Measurements from ENCODE around the gene FARS2. TPM values are rescaled to one million over a fixed set of nuclear protein-coding genes. Genes with fewer than 3 reads are reported as not detected.

The FARS2 gene
- total and polyA plus RNA-seq, 2 donors (not counting 1 experiment from before 2014, with no cell fraction given): 33.0 to 35.5 TPM

- Histone ChIP-seq H3K27me3 (replicated peaks in 1 of 4; ENCODE audit: control extremely low read depth in 1 of 4, control insufficient read depth in 3 of 4, insufficient read depth in 4 of 4, low read length in 3 of 4) (no peaks in the 10 kb centered on the region), H3K9ac (ENCODE audit: low read length) (no peak overlapping the region), H3K9me3 (ENCODE audit: control extremely low read depth in 1 of 3, control insufficient read depth in 2 of 3, insufficient read depth in 1 of 3, low read length in 2 of 3) (peaks cover 0 to 26% (median 10%) of the 10 kb centered on the region in 3 donors), H3K4me1 (ENCODE audit: control insufficient read depth in 2 of 2, insufficient read depth in 2 of 2, low read length in 2 of 2) (peaks cover 0 to 4% of the 10 kb centered on the region in 2 donors), H3K79me2 (ENCODE audit: control insufficient read depth, insufficient read depth, low read length) (no peaks in the 10 kb centered on the region), H3K4me2 (replicated peaks; ENCODE audit: low read depth, low read length, poor library complexity, severe bottlenecking) (no peak overlapping the region), H3K4me3 (ENCODE audit: control extremely low read depth in 1 of 5, extremely low read depth in 1 of 5, insufficient read depth in 1 of 5, low read depth in 2 of 5, low read length in 4 of 5) (no peak overlapping the region), H3K36me3 (replicated peaks in 1 of 2; ENCODE audit: control extremely low read depth in 1 of 2, control insufficient read depth in 1 of 2, extremely low read depth in 1 of 2, insufficient read depth in 2 of 2, low read length in 1 of 2) (no peaks in the 10 kb centered on the region), H4K20me1 (ENCODE audit: control insufficient read depth, insufficient read depth, low read length, poor library complexity, severe bottlenecking) (no peaks in the 10 kb centered on the region), H3K27ac (ENCODE audit: low read length in 2 of 2) (no peak overlapping the region), H2AFZ (ENCODE audit: insufficient read depth, low read depth, low read length, poor library complexity, severe bottlenecking) (no peak overlapping the region)
- ATAC-seq (ENCODE audit: low read depth) (no peak), DNase-seq (no peak)
- POLR2A ChIA-PET: no interaction called here
- no peak for TF ChIP-seq EZH2 (IDR thresholded peaks at IDR 0.05; ENCODE audit: borderline replicate concordance, insufficient read depth, low read depth, low read length, poor library complexity, severe bottlenecking)
- TF ChIP-seq, protein P1, sequence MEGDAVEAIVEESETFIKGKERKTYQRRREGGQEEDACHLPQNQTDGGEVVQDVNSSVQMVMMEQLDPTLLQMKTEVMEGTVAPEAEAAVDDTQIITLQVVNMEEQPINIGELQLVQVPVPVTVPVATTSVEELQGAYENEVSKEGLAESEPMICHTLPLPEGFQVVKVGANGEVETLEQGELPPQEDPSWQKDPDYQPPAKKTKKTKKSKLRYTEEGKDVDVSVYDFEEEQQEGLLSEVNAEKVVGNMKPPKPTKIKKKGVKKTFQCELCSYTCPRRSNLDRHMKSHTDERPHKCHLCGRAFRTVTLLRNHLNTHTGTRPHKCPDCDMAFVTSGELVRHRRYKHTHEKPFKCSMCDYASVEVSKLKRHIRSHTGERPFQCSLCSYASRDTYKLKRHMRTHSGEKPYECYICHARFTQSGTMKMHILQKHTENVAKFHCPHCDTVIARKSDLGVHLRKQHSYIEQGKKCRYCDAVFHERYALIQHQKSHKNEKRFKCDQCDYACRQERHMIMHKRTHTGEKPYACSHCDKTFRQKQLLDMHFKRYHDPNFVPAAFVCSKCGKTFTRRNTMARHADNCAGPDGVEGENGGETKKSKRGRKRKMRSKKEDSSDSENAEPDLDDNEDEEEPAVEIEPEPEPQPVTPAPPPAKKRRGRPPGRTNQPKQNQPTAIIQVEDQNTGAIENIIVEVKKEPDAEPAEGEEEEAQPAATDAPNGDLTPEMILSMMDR (IDR thresholded peaks at IDR 0.05): no peak
- Mint-ChIP-seq H3K4me3 (no peak overlapping the region), H3K27ac (no peak overlapping the region), H3K4me1 (peaks cover 17% of the 10 kb centered on the region), H3K9me3 (ENCODE audit: insufficient read depth) (peaks cover 5% of the 10 kb centered on the region), H3K27me3 (no peaks in the 10 kb centered on the region)
- intact Hi-C loops (cut with micrococcal nuclease): no loop called here
- no CpG with 5 or more reads among the region's 4 CpGs for WGBS (ENCODE audit: insufficient coverage)
- CTCF ChIA-PET: no interaction called here
Measured at GRCh38 chr6:5753209-5753608, 491.9 kb downstream of the FARS2 start.

DNA sequence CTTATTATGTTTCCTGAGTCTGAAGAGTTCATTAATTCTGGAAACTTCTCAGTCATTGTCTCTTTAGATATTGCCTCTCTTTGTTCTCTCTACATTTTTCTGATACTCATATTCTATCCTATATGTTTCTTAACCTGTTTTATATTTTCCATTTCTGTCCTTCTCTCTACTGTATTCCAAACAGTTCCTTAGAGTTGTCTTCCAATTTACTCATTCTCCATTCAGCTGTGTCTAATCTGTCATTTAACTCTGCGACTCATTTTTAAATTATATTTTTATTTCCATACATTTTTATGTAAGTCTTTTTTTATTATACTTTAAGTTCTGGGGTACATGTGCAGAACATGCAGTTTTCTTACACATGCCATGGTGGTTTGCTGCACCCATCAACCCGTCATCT lies 493.6 kb downstream of the FARS2 start:
- no peak overlapping the region for H3K9ac ChIP-seq (ENCODE audit: low read length)
- H3K27ac Mint-ChIP-seq: no peak overlapping the region
- H4K20me1 ChIP-seq (ENCODE audit: control insufficient read depth, insufficient read depth, low read length, poor library complexity, severe bottlenecking): no peaks in the 10 kb centered on the region
- intact Hi-C loops (cut with micrococcal nuclease): no loop called here
- no peak overlapping the region for H3K4me2 ChIP-seq (replicated peaks; ENCODE audit: low read depth, low read length, poor library complexity, severe bottlenecking)
- no peak for ATAC-seq (ENCODE audit: low read depth)
- H3K4me1 Mint-ChIP-seq: peaks cover 10% of the 10 kb centered on the region
- H3K27ac ChIP-seq (ENCODE audit: low read length in 2 of 2): no peak overlapping the region
- H3K27me3 ChIP-seq (replicated peaks in 1 of 4; ENCODE audit: control extremely low read depth in 1 of 4, control insufficient read depth in 3 of 4, insufficient read depth in 4 of 4, low read length in 3 of 4): no peaks in the 10 kb centered on the region
- H3K9me3 Mint-ChIP-seq (ENCODE audit: insufficient read depth): peaks cover 5% of the 10 kb centered on the region
- no peaks in the 10 kb centered on the region for H3K36me3 ChIP-seq (replicated peaks in 1 of 2; ENCODE audit: control extremely low read depth in 1 of 2, control insufficient read depth in 1 of 2, extremely low read depth in 1 of 2, insufficient read depth in 2 of 2, low read length in 1 of 2)
- no peak overlapping the region for H2AFZ ChIP-seq (ENCODE audit: insufficient read depth, low read depth, low read length, poor library complexity, severe bottlenecking)
- H3K4me3 Mint-ChIP-seq: no peak overlapping the region
- no peak overlapping the region for H3K4me3 ChIP-seq (ENCODE audit: control extremely low read depth in 1 of 5, extremely low read depth in 1 of 5, insufficient read depth in 1 of 5, low read depth in 2 of 5, low read length in 4 of 5)
- DNase-seq: no peak
- peaks cover 0 to 4% of the 10 kb centered on the region in 2 donors for H3K4me1 ChIP-seq (ENCODE audit: control insufficient read depth in 2 of 2, insufficient read depth in 2 of 2, low read length in 2 of 2)
- WGBS (ENCODE audit: insufficient coverage): no CpG with 5 or more reads among the region's 2 CpGs
- H3K79me2 ChIP-seq (ENCODE audit: control insufficient read depth, insufficient read depth, low read length): no peaks in the 10 kb centered on the region
- H3K9me3 ChIP-seq (ENCODE audit: control extremely low read depth in 1 of 3, control insufficient read depth in 2 of 3, insufficient read depth in 1 of 3, low read length in 2 of 3): peaks cover 0 to 26% (median 10%) of the 10 kb centered on the region in 3 donors
- TF ChIP-seq, protein P1 (IDR thresholded peaks at IDR 0.05): no peak
- no peak for TF ChIP-seq EZH2 (IDR thresholded peaks at IDR 0.05; ENCODE audit: borderline replicate concordance, insufficient read depth, low read depth, low read length, poor library complexity, severe bottlenecking)
- POLR2A ChIA-PET: no interaction called here
- CTCF ChIA-PET: no interaction called here
- no peaks in the 10 kb centered on the region for H3K27me3 Mint-ChIP-seq
